B cell (primary cell): ENCODE measurements around the gene CLASP1.

Experiments
- EZH2 ChIP-seq: IDR thresholded peaks from 2 replicates; pipeline ENCODE4 v1.6.1; 2012; ENCODE audit warnings: borderline replicate concordance, low read depth, mild to moderate bottlenecking, moderate library complexity, low read length; ENCODE audit not compliant: insufficient read depth, poor library complexity, severe bottlenecking
- TF ChIP-seq, protein P1 (sequence below): fragments of 200-600 bp; IDR thresholded peaks from one replicate; pipeline ENCODE4 v1.8.0; 2022; ENCODE audit warnings: antibody characterized with exemption, mild to moderate bottlenecking

DNA sequence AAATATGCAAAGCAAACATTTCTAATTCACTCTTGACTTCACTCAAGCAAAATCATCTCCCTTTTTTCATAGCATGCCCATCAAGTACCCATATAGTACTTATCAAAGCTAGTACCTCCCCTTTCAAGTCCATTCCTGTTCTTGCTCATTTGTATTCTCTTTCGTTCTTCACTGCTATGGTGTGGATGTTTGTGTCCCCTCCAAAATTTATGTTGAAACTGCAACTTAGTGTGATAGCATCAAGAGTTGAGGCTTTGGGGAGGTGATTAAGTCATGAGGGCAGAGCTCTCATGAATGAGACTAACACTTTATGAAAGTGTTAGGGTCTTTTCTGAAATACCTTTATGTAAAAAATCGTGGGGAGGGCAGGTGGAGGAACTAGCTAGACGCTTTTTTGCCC is 65.7 kb downstream of the CLASP1 start:
- no peak for TF ChIP-seq EZH2
- TF ChIP-seq, protein P1, sequence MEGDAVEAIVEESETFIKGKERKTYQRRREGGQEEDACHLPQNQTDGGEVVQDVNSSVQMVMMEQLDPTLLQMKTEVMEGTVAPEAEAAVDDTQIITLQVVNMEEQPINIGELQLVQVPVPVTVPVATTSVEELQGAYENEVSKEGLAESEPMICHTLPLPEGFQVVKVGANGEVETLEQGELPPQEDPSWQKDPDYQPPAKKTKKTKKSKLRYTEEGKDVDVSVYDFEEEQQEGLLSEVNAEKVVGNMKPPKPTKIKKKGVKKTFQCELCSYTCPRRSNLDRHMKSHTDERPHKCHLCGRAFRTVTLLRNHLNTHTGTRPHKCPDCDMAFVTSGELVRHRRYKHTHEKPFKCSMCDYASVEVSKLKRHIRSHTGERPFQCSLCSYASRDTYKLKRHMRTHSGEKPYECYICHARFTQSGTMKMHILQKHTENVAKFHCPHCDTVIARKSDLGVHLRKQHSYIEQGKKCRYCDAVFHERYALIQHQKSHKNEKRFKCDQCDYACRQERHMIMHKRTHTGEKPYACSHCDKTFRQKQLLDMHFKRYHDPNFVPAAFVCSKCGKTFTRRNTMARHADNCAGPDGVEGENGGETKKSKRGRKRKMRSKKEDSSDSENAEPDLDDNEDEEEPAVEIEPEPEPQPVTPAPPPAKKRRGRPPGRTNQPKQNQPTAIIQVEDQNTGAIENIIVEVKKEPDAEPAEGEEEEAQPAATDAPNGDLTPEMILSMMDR = no peak
